Measurements from ENCODE around the gene FARP1.

FARP1 gene

GRCh38 chr13:98273067-98273823 lies 130.4 kb downstream of the FARP1 start:
- H3K4me3 ChIP-seq (ENCODE audit: control insufficient read depth, low read depth, low read length) = no peak overlapping the region
- TF ChIP-seq CTCF (conservative IDR thresholded peaks at IDR 0.05; ENCODE audit: control insufficient read depth, insufficient read depth, low read depth, low read length) = no peak
- no peak for DNase-seq (ENCODE audit: low read depth)

GRCh38 chr13:98273824-98274742 lies 131.2 kb downstream of the FARP1 start:
- TF ChIP-seq CTCF (conservative IDR thresholded peaks at IDR 0.05; ENCODE audit: control insufficient read depth, insufficient read depth, low read depth, low read length) = no peak
- no peak for DNase-seq (ENCODE audit: low read depth)
- no peak overlapping the region for H3K4me3 ChIP-seq (ENCODE audit: control insufficient read depth, low read depth, low read length)

GRCh38 chr13:98274921-98275487 lies 132.1 kb downstream of the FARP1 start:
- no peak overlapping the region for H3K4me3 ChIP-seq (ENCODE audit: control insufficient read depth, low read depth, low read length)
- TF ChIP-seq CTCF (conservative IDR thresholded peaks at IDR 0.05; ENCODE audit: control insufficient read depth, insufficient read depth, low read depth, low read length) = no peak
- no peak for DNase-seq (ENCODE audit: low read depth)

GRCh38 chr13:98275681-98276171 lies 132.8 kb downstream of the FARP1 start:
- no peak for DNase-seq (ENCODE audit: low read depth)
- no peak for TF ChIP-seq CTCF (conservative IDR thresholded peaks at IDR 0.05; ENCODE audit: control insufficient read depth, insufficient read depth, low read depth, low read length)
- H3K4me3 ChIP-seq (ENCODE audit: control insufficient read depth, low read depth, low read length) = no peak overlapping the region

- TF ChIP-seq CTCF (conservative IDR thresholded peaks at IDR 0.05; ENCODE audit: control insufficient read depth, insufficient read depth, low read depth, low read length) = no peak
Observed at GRCh38 chr13:98276486-98276885, 133.6 kb downstream of the FARP1 start.

GRCh38 chr13:98278068-98278724 lies 135.3 kb downstream of the FARP1 start:
- H3K4me3 ChIP-seq (ENCODE audit: control insufficient read depth, low read depth, low read length) = no peak overlapping the region
- DNase-seq (ENCODE audit: low read depth) = no peak
- no peak for TF ChIP-seq CTCF (conservative IDR thresholded peaks at IDR 0.05; ENCODE audit: control insufficient read depth, insufficient read depth, low read depth, low read length)

More at GRCh38 chr13:98276486-98276885, 133.6 kb downstream of the FARP1 start:
- DNase-seq (ENCODE audit: low read depth) = no peak
- no peak overlapping the region for H3K4me3 ChIP-seq (ENCODE audit: control insufficient read depth, low read depth, low read length)
